NCI-H187 treated with DMSO at 0.1 percent for 48 hours (cell line): ENCODE results near the gene NSMF.
"Not testable (repeated sequence)": the region's sequence is repeated elsewhere in the genome, so short reads cannot be mapped to it uniquely, and the experiment has no call there.

Source experiments
- DNase-seq: peaks from one replicate; lab custom pipeline; 2025; lab: John Stamatoyannopoulos, UW

The NSMF gene

GRCh38 chr9:137457406-137458193 is 1.5 kb downstream of the NSMF start:
- no peak for DNase-seq

DNA sequence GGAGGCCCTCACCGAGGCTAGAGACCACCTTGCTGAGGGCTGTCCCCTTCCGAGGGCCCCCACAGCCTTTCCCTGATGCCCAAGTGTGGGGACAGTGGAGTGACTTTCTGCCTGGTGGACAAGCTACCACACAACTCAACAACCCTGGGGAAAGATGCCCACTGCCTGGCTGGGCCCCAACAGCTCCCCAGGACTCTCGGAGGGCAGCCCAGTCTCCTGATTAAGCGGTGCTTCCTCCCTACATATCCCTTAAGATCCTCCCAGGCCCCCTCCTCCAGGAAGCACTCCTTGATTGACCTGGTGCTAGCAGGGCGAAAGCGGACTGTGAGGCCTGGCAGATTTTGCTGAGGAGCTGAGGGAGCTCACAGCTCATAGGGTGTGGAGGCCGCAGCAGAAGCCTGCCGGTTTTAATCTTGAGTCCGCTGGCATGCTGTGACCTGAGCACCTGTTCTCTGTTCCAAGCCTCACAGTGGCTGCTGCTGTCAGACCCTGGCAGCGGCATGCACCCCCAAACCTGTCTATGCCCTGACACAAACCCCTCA is 2.2 kb downstream of the NSMF start:
- no peak for DNase-seq

GRCh38 chr9:137456061-137456863 is 2.9 kb downstream of the NSMF start:
- no peak for DNase-seq

DNA sequence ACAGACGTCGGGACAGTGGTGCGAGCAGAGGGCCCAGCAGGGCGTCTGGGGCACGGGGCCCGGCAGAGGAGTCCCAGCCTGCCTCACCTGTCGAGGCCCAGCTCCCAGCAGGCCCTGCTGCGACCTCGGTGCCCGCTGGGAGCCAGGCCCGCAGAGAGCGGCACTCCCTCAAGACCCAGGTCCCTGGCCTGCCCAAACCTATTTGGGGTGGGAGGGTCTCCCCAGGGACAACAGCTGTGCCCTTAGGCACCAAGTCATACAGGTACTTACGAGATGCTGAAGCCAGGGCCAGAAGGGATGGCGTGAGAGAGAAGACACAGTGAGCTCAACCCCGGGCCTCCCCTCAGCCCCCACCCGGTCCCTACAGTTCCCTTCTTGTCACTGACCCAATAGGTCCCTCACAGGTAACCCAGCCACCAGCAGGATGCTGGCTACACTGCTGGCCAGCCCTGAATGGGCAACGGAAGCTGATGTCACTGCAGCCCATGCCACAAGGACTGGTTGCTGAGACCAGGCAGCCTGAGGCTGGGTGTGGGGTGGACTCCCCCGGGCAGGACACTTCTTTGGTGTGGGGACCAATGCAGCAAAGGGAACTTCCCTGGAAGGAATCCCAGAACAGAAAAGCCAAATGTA is 3.7 kb downstream of the NSMF start:
- DNase-seq = no peak

DNA sequence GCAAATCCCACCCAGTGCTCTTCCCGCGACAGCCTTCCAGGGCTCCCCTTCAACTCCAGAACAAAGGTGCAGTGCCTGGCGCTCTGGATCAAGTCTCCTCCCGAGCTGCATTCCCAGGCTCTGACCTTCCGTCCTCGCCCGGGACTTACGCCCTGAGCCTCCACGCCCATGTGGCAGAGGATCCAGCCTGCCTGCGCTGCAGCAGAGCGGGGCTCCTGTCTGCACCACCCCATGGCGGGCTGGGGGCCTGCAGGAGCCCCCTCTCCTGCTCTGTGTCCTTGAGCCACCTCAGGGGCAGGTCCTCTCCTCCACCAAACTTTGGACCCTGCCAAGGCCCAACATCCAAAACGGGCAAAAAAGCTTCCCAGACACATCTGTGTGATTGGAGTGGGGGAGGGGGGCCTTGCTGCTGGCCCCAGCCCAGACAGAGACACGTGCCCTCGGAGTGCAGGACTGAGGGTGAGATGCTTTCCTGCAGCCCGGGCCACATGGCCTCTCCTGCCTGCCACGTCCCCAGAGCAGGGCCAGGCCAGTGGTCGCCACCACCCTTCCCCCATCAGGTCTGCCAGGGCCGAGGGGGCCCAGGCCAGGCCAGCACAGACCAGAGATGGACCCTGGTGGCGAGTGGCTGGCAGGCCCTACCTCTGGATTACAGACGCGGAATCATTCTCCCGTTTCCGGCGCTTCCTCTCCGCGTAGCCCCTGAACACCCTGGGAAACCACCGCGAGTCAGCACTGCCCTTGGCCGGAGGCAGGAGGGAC is 4.4 kb downstream of the NSMF start:
- DNase-seq = no peak

DNA sequence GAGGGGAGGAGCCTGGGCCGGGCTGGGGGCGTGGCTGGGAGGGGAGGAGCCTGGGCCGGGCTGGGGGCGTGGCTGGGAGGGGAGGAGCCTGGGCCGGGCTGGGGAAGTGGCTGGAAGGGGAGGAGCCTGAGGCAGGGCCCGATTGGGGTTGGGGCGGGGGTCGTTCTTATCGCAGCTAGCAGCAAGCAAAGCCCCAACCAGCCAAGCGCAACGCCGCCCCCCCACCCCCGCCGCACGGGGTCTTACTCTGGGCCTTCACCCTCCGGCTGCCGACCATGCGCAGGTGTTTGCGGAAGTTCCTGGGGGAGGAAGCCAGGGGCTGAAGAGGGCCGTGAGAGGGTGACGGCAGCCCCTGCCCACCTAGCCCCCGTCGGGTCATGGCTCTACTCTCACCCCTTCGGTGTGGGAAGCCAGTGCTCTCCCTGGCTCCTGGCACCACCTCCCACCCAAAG is 5.0 kb downstream of the NSMF start:
- DNase-seq = no peak

GRCh38 chr9:137453643-137454081 is 5.5 kb downstream of the NSMF start:
- no peak for DNase-seq

- no peak for DNase-seq
Measured at GRCh38 chr9:137452761-137453642, 6.1 kb downstream of the NSMF start.

GRCh38 chr9:137452006-137452760 is 7.0 kb downstream of the NSMF start:
- DNase-seq = no peak

GRCh38 chr9:137451264-137452005 is 7.7 kb downstream of the NSMF start:
- not testable (repeated sequence) for DNase-seq

- DNase-seq = not testable (repeated sequence)
Measured at GRCh38 chr9:137450539-137451222, 8.5 kb downstream of the NSMF start.

DNA sequence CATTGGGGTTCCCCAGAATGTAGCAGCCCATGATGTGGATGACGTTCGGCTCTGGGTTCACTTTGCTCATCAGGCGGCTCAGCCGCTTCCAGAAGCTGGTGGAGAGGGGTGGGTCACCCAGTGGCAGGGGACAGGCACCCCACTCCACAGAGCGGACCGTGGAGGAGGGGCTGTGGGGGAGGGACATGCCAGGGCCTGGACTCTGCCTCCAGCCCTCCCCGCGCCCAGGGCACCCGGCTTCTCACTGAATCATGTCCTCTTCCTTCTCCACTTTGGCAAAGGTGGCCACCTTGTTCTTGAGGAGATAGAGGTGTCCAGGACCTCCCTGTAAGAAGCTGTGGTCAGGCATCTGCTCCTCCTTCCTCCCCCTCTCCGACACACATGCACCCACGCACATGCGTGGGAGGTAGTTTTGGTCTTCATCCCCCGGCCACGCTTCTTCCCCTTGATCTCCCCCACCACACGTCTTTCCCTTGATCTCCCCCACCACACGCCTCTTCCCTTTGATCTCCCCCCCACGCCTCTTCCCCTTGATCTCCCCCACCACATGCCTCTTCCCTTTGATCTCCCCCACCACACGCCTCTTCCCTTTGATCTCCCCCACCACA is 9.1 kb downstream of the NSMF start:
- DNase-seq = no peak

- no peak for DNase-seq
Measured at GRCh38 chr9:137449081-137449844, 9.9 kb downstream of the NSMF start.

- no peak for DNase-seq
Measured at GRCh38 chr9:137448602-137448962, 10.6 kb downstream of the NSMF start.

- DNase-seq = no peak
Measured at GRCh38 chr9:137447722-137448601, 11.2 kb downstream of the NSMF start.

DNA sequence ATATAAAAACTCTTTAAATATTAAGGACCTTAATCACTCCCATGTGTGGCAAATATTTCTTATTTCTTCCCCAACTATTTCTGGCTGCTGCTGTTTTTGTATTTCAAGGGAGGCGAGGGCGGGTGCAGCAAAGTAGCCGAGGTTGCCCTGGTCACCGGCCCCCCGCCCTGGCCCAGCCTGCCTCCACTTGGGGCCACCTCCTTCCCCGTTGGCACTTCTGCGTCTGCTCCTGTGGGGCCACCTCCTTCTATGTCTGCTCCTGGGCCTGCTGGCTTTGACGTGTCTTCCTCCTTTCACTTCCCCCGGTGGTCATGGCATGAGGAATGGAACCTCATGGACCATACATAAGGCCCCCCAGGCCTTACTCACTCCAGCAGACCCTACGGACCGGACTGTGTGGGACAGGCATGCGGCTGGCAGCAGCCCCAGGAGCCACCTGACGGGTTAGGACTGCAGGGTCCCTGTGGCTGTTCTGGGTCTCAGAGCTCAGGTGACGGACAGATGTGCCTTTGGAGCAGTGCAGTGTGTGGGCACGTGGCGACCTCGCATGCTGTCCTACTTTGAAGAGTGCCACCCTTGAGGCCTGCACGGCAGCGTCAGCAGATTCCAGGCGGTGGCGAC is 12.2 kb downstream of the NSMF start:
- no peak for DNase-seq
